Measurements from ENCODE around the gene LRRN2. TPM values are rescaled to one million over a fixed set of nuclear protein-coding genes. Genes with fewer than 3 reads are reported as not detected.

LRRN2 gene
- total and polyA plus RNA-seq, 2 experiments from 2014 or later, result 0.74 to 2.6 TPM

- TF ChIP-seq REST (IDR thresholded peaks at IDR 0.05; ENCODE audit: unreplicated experiment) (no peak), EZH2phosphoT487 (IDR thresholded peaks at IDR 0.05; ENCODE audit: unreplicated experiment) (no peak), POLR2AphosphoS5 (IDR thresholded peaks at IDR 0.05; ENCODE audit: low read depth) (no peak)
Observed at GRCh38 chr1:204673909-204674649, 11.5 kb downstream of the LRRN2 start (continued).

- H2AFZ ChIP-seq, result no peak overlapping the region
- no peaks in the 10 kb centered on the region for H3K36me3 ChIP-seq (ENCODE audit: insufficient read depth)
- H3K27ac ChIP-seq (ENCODE audit: low read depth), result no peak overlapping the region
- no peak for DNase-seq (ENCODE audit: low spot score)
- H3K79me2 ChIP-seq (replicated peaks; ENCODE audit: insufficient read depth), result no peaks in the 10 kb centered on the region
- no peak overlapping the region for H3K4me2 ChIP-seq
- no peaks in the 10 kb centered on the region for H4K20me1 ChIP-seq (replicated peaks; ENCODE audit: insufficient read depth)
- Mint-ChIP-seq H3K4me3 (no peak overlapping the region), H3K27me3 (ENCODE audit: insufficient read depth, low read depth, poor library complexity) (peaks cover 2% of the 10 kb centered on the region), H3K4me1 (peaks cover 10% of the 10 kb centered on the region), H3K9me3 (no peaks in the 10 kb centered on the region), H3K27ac (no peak overlapping the region), H3K36me3 (ENCODE audit: low read depth) (no peaks in the 10 kb centered on the region; the same call in 2 of the 3 replicates)
- no peaks in the 10 kb centered on the region for H3K9me2 ChIP-seq (ENCODE audit: insufficient read depth)
- no peak overlapping the region for H3K4me3 ChIP-seq
- no peaks in the 10 kb centered on the region; the same call in 1 of the 2 replicates for H3K4me1 ChIP-seq (ENCODE audit: insufficient read depth)
- ATAC-seq, result no peak
- no peaks in the 10 kb centered on the region for H3K27me3 ChIP-seq (ENCODE audit: insufficient read depth)
- no peaks in the 10 kb centered on the region for H3F3A ChIP-seq (replicated peaks; ENCODE audit: low read depth)
- TF ChIP-seq CTCF (conservative IDR thresholded peaks at IDR 0.05; ENCODE audit: low read depth in 2 of 2), result no peak
- TF ChIP-seq POLR2AphosphoS5 (IDR thresholded peaks at IDR 0.05; ENCODE audit: low read depth), result no peak
- no peak for TF ChIP-seq EZH2phosphoT487 (IDR thresholded peaks at IDR 0.05; ENCODE audit: unreplicated experiment)
- TF ChIP-seq JUNB (IDR thresholded peaks at IDR 0.05; ENCODE audit: unreplicated experiment), result no peak
- no peak for TF ChIP-seq ZNF114 (CRISPR knock-in tag; IDR thresholded peaks at IDR 0.05)
- TF ChIP-seq CREB1 (CRISPR knock-in tag; IDR thresholded peaks at IDR 0.05; ENCODE audit: low read depth), result no peak
- no peak for TF ChIP-seq ZNF331 (CRISPR knock-in tag; IDR thresholded peaks at IDR 0.05; ENCODE audit: low read depth)
- no peak for TF ChIP-seq NANOG (IDR thresholded peaks at IDR 0.05; ENCODE audit: borderline replicate concordance)
- TF ChIP-seq ZNF462 (CRISPR knock-in tag; IDR thresholded peaks at IDR 0.05), result no peak
- no peak for TF ChIP-seq EZH2 (IDR thresholded peaks at IDR 0.05; ENCODE audit: low read depth, unreplicated experiment)
- no peak for TF ChIP-seq ETS1 (IDR thresholded peaks at IDR 0.05)
Observed at GRCh38 chr1:204673209-204673608, 12.3 kb downstream of the LRRN2 start.

Measured in GM23338 (cell line).